Measurements from ENCODE around the gene TSPAN18.

GRCh38 chr11:44901120-44901633, 174.4 kb downstream of the TSPAN18 start:
- TF ChIP-seq, protein P1, sequence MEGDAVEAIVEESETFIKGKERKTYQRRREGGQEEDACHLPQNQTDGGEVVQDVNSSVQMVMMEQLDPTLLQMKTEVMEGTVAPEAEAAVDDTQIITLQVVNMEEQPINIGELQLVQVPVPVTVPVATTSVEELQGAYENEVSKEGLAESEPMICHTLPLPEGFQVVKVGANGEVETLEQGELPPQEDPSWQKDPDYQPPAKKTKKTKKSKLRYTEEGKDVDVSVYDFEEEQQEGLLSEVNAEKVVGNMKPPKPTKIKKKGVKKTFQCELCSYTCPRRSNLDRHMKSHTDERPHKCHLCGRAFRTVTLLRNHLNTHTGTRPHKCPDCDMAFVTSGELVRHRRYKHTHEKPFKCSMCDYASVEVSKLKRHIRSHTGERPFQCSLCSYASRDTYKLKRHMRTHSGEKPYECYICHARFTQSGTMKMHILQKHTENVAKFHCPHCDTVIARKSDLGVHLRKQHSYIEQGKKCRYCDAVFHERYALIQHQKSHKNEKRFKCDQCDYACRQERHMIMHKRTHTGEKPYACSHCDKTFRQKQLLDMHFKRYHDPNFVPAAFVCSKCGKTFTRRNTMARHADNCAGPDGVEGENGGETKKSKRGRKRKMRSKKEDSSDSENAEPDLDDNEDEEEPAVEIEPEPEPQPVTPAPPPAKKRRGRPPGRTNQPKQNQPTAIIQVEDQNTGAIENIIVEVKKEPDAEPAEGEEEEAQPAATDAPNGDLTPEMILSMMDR (IDR thresholded peaks at IDR 0.05), result no peak
- TF ChIP-seq POLR2A (IDR thresholded peaks at IDR 0.05) (no peak), EP300 (IDR thresholded peaks at IDR 0.05) (no peak)

Data from tibial nerve (tissue), 4 donors.